Liver (tissue), 9 donors: Measurements from ENCODE around the gene DEXI. TPM values are rescaled to one million over a fixed set of nuclear protein-coding genes. Genes with fewer than 3 reads are reported as not detected.

Experiments
- DNase-seq: peaks from one replicate; pipeline ENCODE4 v3.0.0-alpha.2; 2017; ENCODE audit warnings: low spot score
- H3K27ac ChIP-seq, 2 donors: one replicate each; pipeline ENCODE4 v1.7.0; 2013; ENCODE audit warnings: inconsistent platforms in 2 of 2, low read length in 2 of 2, control low read depth in 1 of 2, low read depth in 1 of 2, mild to moderate bottlenecking in 1 of 2
- H3K27me3 ChIP-seq, 4 donors: one replicate each; pipeline versions ENCODE4 v1.6.1 to v1.7.0; 2013; ENCODE audit warnings: low read length in 3 of 4, inconsistent platforms in 1 of 4, mild to moderate bottlenecking in 1 of 4, moderate library complexity in 1 of 4; ENCODE audit not compliant: control insufficient read depth in 4 of 4, insufficient read depth in 4 of 4
- H3K36me3 ChIP-seq, 4 donors: one replicate each; pipeline versions ENCODE4 v1.6.1 to v1.7.0; 2013; ENCODE audit warnings: low read length in 3 of 4, mild to moderate bottlenecking in 3 of 4, low read depth in 1 of 4, moderate library complexity in 1 of 4; ENCODE audit not compliant: control insufficient read depth in 4 of 4, insufficient read depth in 3 of 4
- H3K4me1 ChIP-seq, 4 donors: one replicate each; pipeline versions ENCODE4 v1.6.1 to v1.7.0; 2013; ENCODE audit warnings: low read length in 3 of 4, mild to moderate bottlenecking in 3 of 4, moderate library complexity in 1 of 4; ENCODE audit not compliant: control insufficient read depth in 4 of 4, insufficient read depth in 4 of 4
- H3K4me3 ChIP-seq, 3 donors: one replicate each; pipeline versions ENCODE4 v1.6.1 to v1.7.0; 2013; ENCODE audit warnings: low read length in 3 of 3, control low read depth in 1 of 3, low read depth in 1 of 3, mild to moderate bottlenecking in 1 of 3
- H3K9ac ChIP-seq, 2 donors: one replicate each; pipeline ENCODE4 v1.7.0; 2013; ENCODE audit warnings: low read length in 2 of 2, mild to moderate bottlenecking in 2 of 2, moderate library complexity in 2 of 2, control low read depth in 1 of 2, low read depth in 1 of 2
- H3K9me3 ChIP-seq, 4 donors: one replicate each; pipeline versions ENCODE4 v1.6.1 to v1.7.0; 2013; ENCODE audit warnings: low read length in 3 of 4; ENCODE audit not compliant: control insufficient read depth in 4 of 4
- EGR1 ChIP-seq, 2 donors: IDR thresholded peaks; 2 replicates each; pipeline ENCODE4 v1.6.1; 2016 to 2018; ENCODE audit warnings: antibody characterized with exemption in 2 of 2, low read depth in 2 of 2
- FOXA1 ChIP-seq: IDR thresholded peaks from 2 replicates; pipeline ENCODE4 v1.6.1; 2016; ENCODE audit warnings: antibody characterized with exemption
- FOXA2 ChIP-seq: IDR thresholded peaks from 2 replicates; pipeline ENCODE4 v1.6.1; 2016; ENCODE audit warnings: antibody characterized with exemption
- GABPA ChIP-seq, 2 donors: IDR thresholded peaks in 1 of 2; conservative IDR thresholded peaks in 1 of 2; 2 replicates each; pipeline ENCODE4 v1.6.1; 2016; ENCODE audit warnings: antibody characterized with exemption in 2 of 2, mild to moderate bottlenecking in 1 of 2, moderate library complexity in 1 of 2
- HNF4A ChIP-seq, 2 donors: conservative IDR thresholded peaks; 2 replicates each; pipeline ENCODE4 v1.6.1; 2016; ENCODE audit warnings: antibody characterized with exemption in 2 of 2, mild to moderate bottlenecking in 2 of 2
- HNF4G ChIP-seq: IDR thresholded peaks from 2 replicates; pipeline ENCODE4 v1.6.1; 2016; ENCODE audit warnings: antibody characterized with exemption
- JUND ChIP-seq, 2 donors: IDR thresholded peaks; 2 replicates each; pipeline ENCODE4 v1.6.1; 2016; ENCODE audit warnings: antibody characterized with exemption in 2 of 2
- NR2F2 ChIP-seq: IDR thresholded peaks from 2 replicates; pipeline ENCODE4 v1.6.1; 2016; ENCODE audit warnings: antibody characterized with exemption
- RAD21 ChIP-seq, 2 donors: IDR thresholded peaks; 2 replicates each; pipeline ENCODE4 v1.6.1; 2016; ENCODE audit warnings: antibody characterized with exemption in 2 of 2, mild to moderate bottlenecking in 2 of 2
- RXRA ChIP-seq, 2 donors: IDR thresholded peaks; 2 replicates each; pipeline ENCODE4 v1.6.1; 2017 to 2018; ENCODE audit warnings: antibody characterized with exemption in 2 of 2, mild to moderate bottlenecking in 1 of 2
- SP1 ChIP-seq: IDR thresholded peaks from 2 replicates; pipeline ENCODE4 v1.6.1; 2018; ENCODE audit warnings: antibody characterized with exemption, mild to moderate bottlenecking
- TAF1 ChIP-seq: conservative IDR thresholded peaks from 2 replicates; pipeline ENCODE4 v1.6.1; 2016; ENCODE audit warnings: antibody characterized with exemption, mild to moderate bottlenecking
- YY1 ChIP-seq: IDR thresholded peaks from 2 replicates; pipeline ENCODE4 v1.6.1; 2016; ENCODE audit warnings: antibody characterized with exemption, mild to moderate bottlenecking
- WGBS: extraction: QIAGEN DNeasy Blood & Tissue Kit; methylation state at CpG from one replicate; pipeline ENCODE4 v1.1.7; 2013; 5-methylcytosine and 5-hydroxymethylcytosine counted together
- polyA plus RNA-seq, 2 donors: library from polyadenylated mRNA; stranded (reverse) in 1 of 2; unstranded in 1 of 2; fragments of 200-250 nt in 1 of 2; fragments of >200 nt in 1 of 2; fragmentation: Nextera tagmentation in 1 of 2; extraction: Ambion mirVana in 1 of 2; gene quantifications; one replicate each; pipeline versions ENCODE4 v1.2.1 to v1.2.3, GENCODE V29; 2013 to 2015
- total RNA-seq, 2 donors: library from RNA; depleted of rRNA; stranded (reverse); fragments of >200 nt; gene quantifications; one replicate each; pipeline ENCODE4 v1.2.3, GENCODE V29; 2014
- TF ChIP-seq, protein P1 (sequence below): IDR thresholded peaks from 2 replicates; pipeline ENCODE4 v1.6.1; 2016; ENCODE audit warnings: antibody characterized with exemption
- TF ChIP-seq, protein P2 (sequence below): IDR thresholded peaks from 2 replicates; pipeline ENCODE4 v1.6.1; 2016; ENCODE audit warnings: antibody characterized with exemption
- TF ChIP-seq, protein P3 (sequence below): fragments of 150-350 bp; IDR thresholded peaks from 2 replicates; pipeline ENCODE4 v1.5.1; 2017; ENCODE audit warnings: improper control_type of control experiment, low read depth, low read length; ENCODE audit not compliant: missing input control
- TF ChIP-seq, protein P4 (sequence below): IDR thresholded peaks from 2 replicates; pipeline ENCODE4 v1.6.1; 2016; ENCODE audit warnings: antibody characterized with exemption, mild to moderate bottlenecking
- TF ChIP-seq, protein P5 (sequence below): IDR thresholded peaks from 2 replicates; pipeline ENCODE4 v1.6.1; 2016; ENCODE audit warnings: antibody characterized with exemption
- donor health status: healthy.
- donor health status: healthy.
- donor health status: healthy.
- donor health status: healthy.
- donor health status: healthy.

Gene DEXI
- total and polyA plus RNA-seq, 4 donors: 13.6 to 69.9 (median 41.8) TPM

DNA sequence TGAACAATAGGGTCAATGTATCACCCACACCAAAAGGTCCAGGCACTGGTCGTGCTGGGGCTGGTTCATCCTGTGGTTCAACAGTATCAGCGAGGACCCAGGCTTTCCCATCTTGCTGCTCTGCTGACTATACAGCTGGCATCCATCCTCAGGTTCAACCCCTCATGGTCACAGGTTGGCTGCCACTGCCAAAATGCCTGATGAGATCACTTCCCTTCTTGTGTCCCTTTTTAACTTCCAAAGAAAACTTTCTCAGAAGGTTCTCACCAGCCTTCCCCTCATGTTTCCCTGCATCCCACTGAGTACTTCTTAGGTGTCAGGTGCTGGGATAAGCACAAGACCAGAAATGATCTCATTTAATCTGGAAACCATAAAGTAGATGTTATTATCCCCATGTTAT lies 27.8 kb upstream of the DEXI start:
- no peaks in the 10 kb centered on the region for H3K9me3 ChIP-seq
- H3K4me1 ChIP-seq: peaks cover under 1 to 8% (median 5%) of the 10 kb centered on the region in 4 donors
- no peak for DNase-seq
- no peak for TF ChIP-seq HNF4A (conservative IDR thresholded peaks at IDR 0.05)
- no peak for TF ChIP-seq YY1
- TF ChIP-seq EGR1 (IDR thresholded peaks at IDR 0.05; ENCODE audit: low read depth in 2 of 2): no peak
- TF ChIP-seq RAD21 (IDR thresholded peaks at IDR 0.05): no peak
- no peak for TF ChIP-seq JUND (IDR thresholded peaks at IDR 0.05)
- H3K36me3 ChIP-seq: peaks cover 8 to 17% (median 9%) of the 10 kb centered on the region in 4 donors
- no peak overlapping the region for H3K4me3 ChIP-seq
- no peak overlapping the region for H3K9ac ChIP-seq
- H3K27me3 ChIP-seq: no peaks in the 10 kb centered on the region
- WGBS: 93% methylated on average over 2 of the region's 2 CpGs
- no peak overlapping the region for H3K27ac ChIP-seq

DNA sequence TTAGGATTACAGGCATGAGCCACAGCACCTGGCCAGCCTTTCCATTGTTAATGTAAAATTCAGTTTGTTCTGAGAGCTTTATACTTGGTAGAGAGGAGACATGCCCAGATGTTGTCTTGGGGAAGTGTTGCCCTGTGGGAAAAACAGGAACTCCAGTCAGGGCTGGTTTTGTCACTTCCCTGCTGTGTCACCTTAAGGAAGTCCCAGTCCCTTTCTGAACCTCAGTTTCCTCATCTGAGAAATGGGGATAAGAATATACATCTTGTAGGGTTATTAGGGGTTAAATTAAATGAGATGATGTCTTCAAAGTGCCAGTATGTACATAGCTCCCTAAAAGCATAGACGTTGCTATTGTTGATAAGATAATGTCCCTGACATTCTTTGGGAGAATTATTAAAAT lies 27.3 kb upstream of the DEXI start:
- WGBS: 54% methylated on average over 1 of the region's 1 CpG
- Histone ChIP-seq H3K27ac (no peak overlapping the region), H3K4me1 (peaks cover 2 to 10% (median 7%) of the 10 kb centered on the region in 4 donors), H3K9me3 (no peaks in the 10 kb centered on the region), H3K27me3 (no peaks in the 10 kb centered on the region), H3K4me3 (no peak overlapping the region), H3K36me3 (peaks cover 8 to 17% (median 9%) of the 10 kb centered on the region in 4 donors), H3K9ac (no peak overlapping the region)
- DNase-seq: no peak
- TF ChIP-seq NR2F2: no peak

DNA sequence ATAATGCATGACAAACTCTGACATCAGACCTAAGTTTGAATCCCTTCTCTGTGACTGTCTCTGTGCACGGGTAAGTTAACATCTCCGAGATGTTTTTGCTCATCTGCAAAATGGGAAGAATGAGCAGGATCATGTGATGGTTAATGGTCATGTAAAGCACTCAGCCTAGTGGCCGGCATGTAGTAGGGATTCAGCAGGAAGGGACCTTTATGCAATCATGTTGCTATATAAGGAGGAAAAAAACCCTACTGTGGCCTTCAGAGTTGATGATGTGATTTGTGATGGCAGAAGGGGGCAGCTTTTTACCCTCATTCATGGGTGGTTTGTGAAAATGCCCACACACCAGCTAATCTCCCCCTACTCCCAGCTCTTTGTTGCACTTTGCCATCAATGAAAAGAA lies 26.2 kb upstream of the DEXI start:
- TF ChIP-seq NR2F2 (no peak), GABPA (IDR thresholded peaks at IDR 0.05 in 1 of 2, conservative IDR thresholded peaks at IDR 0.05 in 1 of 2) (no peak), YY1 (no peak), EGR1 (IDR thresholded peaks at IDR 0.05; ENCODE audit: low read depth in 2 of 2) (no peak), RAD21 (IDR thresholded peaks at IDR 0.05) (no peak), FOXA1 (no peak), TAF1 (no peak), SP1 (no peak), JUND (IDR thresholded peaks at IDR 0.05) (no peak), RXRA (IDR thresholded peaks at IDR 0.05) (no peak), HNF4G (no peak), FOXA2 (no peak), HNF4A (conservative IDR thresholded peaks at IDR 0.05) (no peak)
- TF ChIP-seq, protein P1, sequence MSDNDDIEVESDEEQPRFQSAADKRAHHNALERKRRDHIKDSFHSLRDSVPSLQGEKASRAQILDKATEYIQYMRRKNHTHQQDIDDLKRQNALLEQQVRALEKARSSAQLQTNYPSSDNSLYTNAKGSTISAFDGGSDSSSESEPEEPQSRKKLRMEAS: no peak
- TF ChIP-seq, protein P2, sequence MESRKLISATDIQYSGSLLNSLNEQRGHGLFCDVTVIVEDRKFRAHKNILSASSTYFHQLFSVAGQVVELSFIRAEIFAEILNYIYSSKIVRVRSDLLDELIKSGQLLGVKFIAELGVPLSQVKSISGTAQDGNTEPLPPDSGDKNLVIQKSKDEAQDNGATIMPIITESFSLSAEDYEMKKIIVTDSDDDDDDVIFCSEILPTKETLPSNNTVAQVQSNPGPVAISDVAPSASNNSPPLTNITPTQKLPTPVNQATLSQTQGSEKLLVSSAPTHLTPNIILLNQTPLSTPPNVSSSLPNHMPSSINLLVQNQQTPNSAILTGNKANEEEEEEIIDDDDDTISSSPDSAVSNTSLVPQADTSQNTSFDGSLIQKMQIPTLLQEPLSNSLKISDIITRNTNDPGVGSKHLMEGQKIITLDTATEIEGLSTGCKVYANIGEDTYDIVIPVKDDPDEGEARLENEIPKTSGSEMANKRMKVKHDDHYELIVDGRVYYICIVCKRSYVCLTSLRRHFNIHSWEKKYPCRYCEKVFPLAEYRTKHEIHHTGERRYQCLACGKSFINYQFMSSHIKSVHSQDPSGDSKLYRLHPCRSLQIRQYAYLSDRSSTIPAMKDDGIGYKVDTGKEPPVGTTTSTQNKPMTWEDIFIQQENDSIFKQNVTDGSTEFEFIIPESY: no peak
- TF ChIP-seq, protein P3, sequence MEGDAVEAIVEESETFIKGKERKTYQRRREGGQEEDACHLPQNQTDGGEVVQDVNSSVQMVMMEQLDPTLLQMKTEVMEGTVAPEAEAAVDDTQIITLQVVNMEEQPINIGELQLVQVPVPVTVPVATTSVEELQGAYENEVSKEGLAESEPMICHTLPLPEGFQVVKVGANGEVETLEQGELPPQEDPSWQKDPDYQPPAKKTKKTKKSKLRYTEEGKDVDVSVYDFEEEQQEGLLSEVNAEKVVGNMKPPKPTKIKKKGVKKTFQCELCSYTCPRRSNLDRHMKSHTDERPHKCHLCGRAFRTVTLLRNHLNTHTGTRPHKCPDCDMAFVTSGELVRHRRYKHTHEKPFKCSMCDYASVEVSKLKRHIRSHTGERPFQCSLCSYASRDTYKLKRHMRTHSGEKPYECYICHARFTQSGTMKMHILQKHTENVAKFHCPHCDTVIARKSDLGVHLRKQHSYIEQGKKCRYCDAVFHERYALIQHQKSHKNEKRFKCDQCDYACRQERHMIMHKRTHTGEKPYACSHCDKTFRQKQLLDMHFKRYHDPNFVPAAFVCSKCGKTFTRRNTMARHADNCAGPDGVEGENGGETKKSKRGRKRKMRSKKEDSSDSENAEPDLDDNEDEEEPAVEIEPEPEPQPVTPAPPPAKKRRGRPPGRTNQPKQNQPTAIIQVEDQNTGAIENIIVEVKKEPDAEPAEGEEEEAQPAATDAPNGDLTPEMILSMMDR: no peak
- TF ChIP-seq, protein P4, sequence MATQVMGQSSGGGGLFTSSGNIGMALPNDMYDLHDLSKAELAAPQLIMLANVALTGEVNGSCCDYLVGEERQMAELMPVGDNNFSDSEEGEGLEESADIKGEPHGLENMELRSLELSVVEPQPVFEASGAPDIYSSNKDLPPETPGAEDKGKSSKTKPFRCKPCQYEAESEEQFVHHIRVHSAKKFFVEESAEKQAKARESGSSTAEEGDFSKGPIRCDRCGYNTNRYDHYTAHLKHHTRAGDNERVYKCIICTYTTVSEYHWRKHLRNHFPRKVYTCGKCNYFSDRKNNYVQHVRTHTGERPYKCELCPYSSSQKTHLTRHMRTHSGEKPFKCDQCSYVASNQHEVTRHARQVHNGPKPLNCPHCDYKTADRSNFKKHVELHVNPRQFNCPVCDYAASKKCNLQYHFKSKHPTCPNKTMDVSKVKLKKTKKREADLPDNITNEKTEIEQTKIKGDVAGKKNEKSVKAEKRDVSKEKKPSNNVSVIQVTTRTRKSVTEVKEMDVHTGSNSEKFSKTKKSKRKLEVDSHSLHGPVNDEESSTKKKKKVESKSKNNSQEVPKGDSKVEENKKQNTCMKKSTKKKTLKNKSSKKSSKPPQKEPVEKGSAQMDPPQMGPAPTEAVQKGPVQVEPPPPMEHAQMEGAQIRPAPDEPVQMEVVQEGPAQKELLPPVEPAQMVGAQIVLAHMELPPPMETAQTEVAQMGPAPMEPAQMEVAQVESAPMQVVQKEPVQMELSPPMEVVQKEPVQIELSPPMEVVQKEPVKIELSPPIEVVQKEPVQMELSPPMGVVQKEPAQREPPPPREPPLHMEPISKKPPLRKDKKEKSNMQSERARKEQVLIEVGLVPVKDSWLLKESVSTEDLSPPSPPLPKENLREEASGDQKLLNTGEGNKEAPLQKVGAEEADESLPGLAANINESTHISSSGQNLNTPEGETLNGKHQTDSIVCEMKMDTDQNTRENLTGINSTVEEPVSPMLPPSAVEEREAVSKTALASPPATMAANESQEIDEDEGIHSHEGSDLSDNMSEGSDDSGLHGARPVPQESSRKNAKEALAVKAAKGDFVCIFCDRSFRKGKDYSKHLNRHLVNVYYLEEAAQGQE: no peak
- TF ChIP-seq, protein P5, sequence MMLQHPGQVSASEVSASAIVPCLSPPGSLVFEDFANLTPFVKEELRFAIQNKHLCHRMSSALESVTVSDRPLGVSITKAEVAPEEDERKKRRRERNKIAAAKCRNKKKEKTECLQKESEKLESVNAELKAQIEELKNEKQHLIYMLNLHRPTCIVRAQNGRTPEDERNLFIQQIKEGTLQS: no peak
- Histone ChIP-seq H3K9me3 (no peaks in the 10 kb centered on the region), H3K27ac (no peak overlapping the region), H3K4me3 (no peak overlapping the region), H3K9ac (no peak overlapping the region), H3K27me3 (no peaks in the 10 kb centered on the region), H3K4me1 (peaks cover 2 to 14% (median 12%) of the 10 kb centered on the region in 4 donors), H3K36me3 (peaks cover 6 to 19% (median 9%) of the 10 kb centered on the region in 4 donors)
- DNase-seq: no peak
- WGBS: 88% methylated on average over 3 of the region's 3 CpGs
